Nephron (organoid): ENCODE measurements around the gene ATM.

Experiments used
- H3K27ac Mint-ChIP-seq, 3 experiments: 2 replicates each; pipeline ENCODE4 v1.8.0; 2020; ENCODE audit warnings: mixed read lengths in 3 of 3, mild to moderate bottlenecking in 2 of 3, moderate library complexity in 1 of 3
- H3K27me3 Mint-ChIP-seq: 2 replicates; pipeline ENCODE4 v1.8.0; 2021; ENCODE audit warnings: low read depth, mild to moderate bottlenecking, moderate library complexity, mixed read lengths
- H3K36me3 Mint-ChIP-seq: 2 replicates; pipeline ENCODE4 v1.8.0; 2020; ENCODE audit warnings: low read depth, mixed read lengths
- H3K4me1 Mint-ChIP-seq: 2 replicates; pipeline ENCODE4 v1.8.0; 2020; ENCODE audit warnings: mixed read lengths
- H3K4me3 Mint-ChIP-seq, 3 experiments: 2 replicates each; pipeline ENCODE4 v1.8.0; 2020; ENCODE audit warnings: mild to moderate bottlenecking in 3 of 3, mixed read lengths in 3 of 3, moderate library complexity in 2 of 3
- H3K9me3 Mint-ChIP-seq: 2 replicates; pipeline ENCODE4 v1.8.0; 2020; ENCODE audit warnings: mixed read lengths
- CTCF ChIP-seq, 3 experiments: fragments of 200-600 bp; sonication (generic); IDR thresholded peaks; one replicate each; pipeline ENCODE4 v1.5.0; 2021; ENCODE audit warnings: antibody characterized with exemption in 3 of 3; ENCODE audit not compliant: unreplicated experiment in 3 of 3

Gene ATM

GRCh38 chr11:108222574-108223347, at the start of gene ATM, which contains the start of gene NPAT:
Gene ATM, plus strand, starts transcription at chr11:108223067. Its CDS starts 4,558 bp downstream, at chr11:108227625.
Gene NPAT, minus strand, starts transcription at chr11:108222638. Its CDS starts 102 bp downstream, at chr11:108222536.
- Mint-ChIP-seq H3K27me3 (no peaks in the 10 kb centered on the region), H3K4me3 (no peak within 1 kb of the TSS), H3K4me1 (peaks cover 28% of the 10 kb centered on the region), H3K36me3 (peaks cover 9% of the 10 kb centered on the region), H3K9me3 (no peaks in the 10 kb centered on the region), H3K27ac (no peak within 1 kb of the TSS)
- TF ChIP-seq CTCF (IDR thresholded peaks at IDR 0.05; ENCODE audit: unreplicated experiment in 3 of 3): peak; percentile 66 to 81 (median 73)

DNA sequence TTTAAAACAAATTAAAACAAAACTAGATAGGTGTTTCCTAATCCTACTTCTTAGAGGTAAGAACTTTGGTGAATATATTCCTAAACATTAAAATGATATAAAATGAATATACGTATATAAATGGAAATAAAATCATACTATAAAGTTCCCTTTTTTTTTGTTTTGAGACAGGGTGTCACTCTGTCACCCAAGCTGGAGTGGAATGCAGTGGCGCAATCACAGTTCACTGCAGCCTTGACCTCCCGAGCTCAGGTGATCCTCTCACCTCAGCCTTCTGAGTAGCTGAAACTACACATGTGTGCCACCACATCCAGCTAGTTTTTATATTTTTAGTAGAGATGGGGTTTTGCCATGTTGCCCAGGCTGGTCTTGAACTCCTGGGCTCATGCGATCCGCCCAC, 45.3 kb upstream of the ATM start:
- H3K36me3 Mint-ChIP-seq: peaks cover 52% of the 10 kb centered on the region
- no peak overlapping the region for H3K27ac Mint-ChIP-seq
- no peaks in the 10 kb centered on the region for H3K27me3 Mint-ChIP-seq
- no peak overlapping the region for H3K4me3 Mint-ChIP-seq
- TF ChIP-seq CTCF (IDR thresholded peaks at IDR 0.05; ENCODE audit: unreplicated experiment in 3 of 3): no peak
- no peaks in the 10 kb centered on the region for H3K9me3 Mint-ChIP-seq
- no peaks in the 10 kb centered on the region for H3K4me1 Mint-ChIP-seq

DNA sequence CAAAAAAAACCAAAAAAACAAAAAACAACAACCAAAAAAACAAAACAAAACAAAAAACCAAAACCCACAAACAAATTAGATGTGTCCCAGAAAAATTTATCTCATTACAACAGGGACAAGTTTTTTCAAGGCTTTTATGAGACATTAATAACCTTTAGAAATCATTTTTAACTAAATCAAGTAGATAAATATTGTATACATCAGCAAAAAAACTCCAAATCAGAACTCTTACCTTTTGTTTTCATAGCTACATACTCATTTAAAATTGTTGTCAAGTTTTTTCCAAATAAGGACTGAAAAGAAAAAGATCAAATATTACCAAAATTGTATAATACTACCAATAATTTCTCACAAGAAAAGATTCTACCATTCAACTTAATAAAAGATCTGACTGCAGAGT, 29.1 kb upstream of the ATM start:
- no peaks in the 10 kb centered on the region for H3K27me3 Mint-ChIP-seq
- no peak for TF ChIP-seq CTCF (IDR thresholded peaks at IDR 0.05; ENCODE audit: unreplicated experiment in 3 of 3)
- no peak overlapping the region for H3K4me3 Mint-ChIP-seq

GRCh38 chr11:108196901-108197300, 26.0 kb upstream of the ATM start:
- Mint-ChIP-seq H3K27ac (no peak overlapping the region), H3K4me1 (no peaks in the 10 kb centered on the region), H3K27me3 (no peaks in the 10 kb centered on the region), H3K9me3 (no peaks in the 10 kb centered on the region), H3K36me3 (peaks cover 25% of the 10 kb centered on the region), H3K4me3 (no peak overlapping the region)
- TF ChIP-seq CTCF (IDR thresholded peaks at IDR 0.05; ENCODE audit: unreplicated experiment in 3 of 3): no peak

More for the DNA sequence above, 29.1 kb upstream of the ATM start:
- Mint-ChIP-seq H3K27ac (no peak overlapping the region), H3K36me3 (peaks cover 38% of the 10 kb centered on the region), H3K4me1 (no peaks in the 10 kb centered on the region), H3K9me3 (no peaks in the 10 kb centered on the region)

DNA sequence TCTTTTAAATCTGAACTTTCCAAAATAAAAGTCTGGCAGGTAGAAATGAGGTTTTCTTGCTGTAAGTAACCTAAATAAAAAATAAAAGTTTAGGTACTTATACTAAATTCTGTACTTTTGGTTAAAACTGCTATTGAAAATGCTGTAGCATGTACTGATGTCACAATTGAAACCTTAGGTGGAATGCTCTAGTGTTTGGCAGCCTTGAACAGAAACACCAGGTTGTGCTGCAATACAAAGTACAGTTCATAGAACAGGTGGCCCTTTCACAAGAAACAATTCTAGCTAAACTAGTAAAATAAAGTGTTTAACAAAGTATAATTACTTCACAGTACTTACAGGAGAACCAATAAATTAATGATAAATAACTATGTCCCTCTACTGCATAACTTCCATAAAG, 25.5 kb upstream of the ATM start:
- Mint-ChIP-seq H3K27me3 (no peaks in the 10 kb centered on the region), H3K9me3 (no peaks in the 10 kb centered on the region), H3K4me3 (no peak overlapping the region), H3K36me3 (peaks cover 25% of the 10 kb centered on the region), H3K27ac (no peak overlapping the region), H3K4me1 (no peaks in the 10 kb centered on the region)
- no peak for TF ChIP-seq CTCF (IDR thresholded peaks at IDR 0.05; ENCODE audit: unreplicated experiment in 3 of 3)

- no peak overlapping the region for H3K27ac Mint-ChIP-seq
- H3K4me1 Mint-ChIP-seq: no peaks in the 10 kb centered on the region
- H3K9me3 Mint-ChIP-seq: peaks cover 1% of the 10 kb centered on the region
- H3K27me3 Mint-ChIP-seq: no peaks in the 10 kb centered on the region
- peaks cover 35% of the 10 kb centered on the region for H3K36me3 Mint-ChIP-seq
- H3K4me3 Mint-ChIP-seq: no peak overlapping the region
- TF ChIP-seq CTCF (IDR thresholded peaks at IDR 0.05; ENCODE audit: unreplicated experiment in 3 of 3): no peak
These were observed 24.0 kb upstream of the ATM start for GRCh38 chr11:108198833-108199232.
